ENCODE results near the gene POLN.

Gene POLN

GRCh38 chr4:2256781-2257191, 14.9 kb upstream of the POLN start:
- H2AFZ ChIP-seq (ENCODE audit: low read depth, low read length) = no peak overlapping the region
- H3K9me3 ChIP-seq (ENCODE audit: low read length) = no peaks in the 10 kb centered on the region
- no peaks in the 10 kb centered on the region for H3K27me3 ChIP-seq (ENCODE audit: insufficient read depth, low read length)
- no peak overlapping the region for H3K4me3 ChIP-seq (ENCODE audit: low read length)
- peaks cover 18% of the 10 kb centered on the region for H3K4me1 ChIP-seq (ENCODE audit: insufficient read depth, low read length)
- peaks cover 67% of the 10 kb centered on the region for H3K36me3 ChIP-seq (ENCODE audit: insufficient read depth, low read length)

DNA sequence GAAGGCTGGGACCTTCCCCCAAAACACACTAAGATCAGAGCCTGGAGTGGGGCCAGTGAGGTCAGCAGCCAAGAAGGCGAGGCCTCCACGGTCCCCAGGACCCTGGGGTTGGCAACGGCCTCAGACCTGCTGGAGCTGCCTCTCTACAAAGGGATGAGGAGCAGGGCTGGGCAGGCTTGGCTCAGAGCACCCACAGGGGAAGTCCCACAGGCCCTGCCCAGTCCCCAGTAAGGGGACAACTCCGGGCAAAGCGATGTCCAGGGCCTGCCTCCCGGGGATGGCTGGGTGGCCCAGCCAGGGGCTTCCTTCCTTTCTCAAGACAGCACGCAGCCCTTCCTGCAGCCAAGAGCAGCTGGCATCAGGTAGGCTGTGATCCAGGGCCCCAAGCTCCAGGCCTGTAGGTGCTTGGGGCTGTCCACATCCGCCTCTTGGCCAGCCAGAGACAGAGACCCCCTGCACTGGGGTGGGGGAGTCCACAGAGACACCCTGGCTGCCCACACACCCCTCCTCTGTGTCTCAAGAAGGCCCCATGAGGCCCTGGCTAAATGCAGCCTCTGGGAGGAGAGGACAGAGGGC, 14.3 kb upstream of the POLN start:
- Histone ChIP-seq H3K4me1 (ENCODE audit: insufficient read depth, low read length) (peaks cover 18% of the 10 kb centered on the region), H3K9me3 (ENCODE audit: low read length) (no peaks in the 10 kb centered on the region), H2AFZ (ENCODE audit: low read depth, low read length) (no peak overlapping the region), H3K4me3 (ENCODE audit: low read length) (no peak overlapping the region), H3K36me3 (ENCODE audit: insufficient read depth, low read length) (peaks cover 71% of the 10 kb centered on the region), H3K27me3 (ENCODE audit: insufficient read depth, low read length) (no peaks in the 10 kb centered on the region)

GRCh38 chr4:2255501-2256155, 13.7 kb upstream of the POLN start:
- no peaks in the 10 kb centered on the region for H3K9me3 ChIP-seq (ENCODE audit: low read length)
- H3K36me3 ChIP-seq (ENCODE audit: insufficient read depth, low read length) = peaks cover 74% of the 10 kb centered on the region
- H2AFZ ChIP-seq (ENCODE audit: low read depth, low read length) = no peak overlapping the region
- no peak overlapping the region for H3K4me3 ChIP-seq (ENCODE audit: low read length)
- peaks cover 16% of the 10 kb centered on the region for H3K4me1 ChIP-seq (ENCODE audit: insufficient read depth, low read length)
- H3K27me3 ChIP-seq (ENCODE audit: insufficient read depth, low read length) = no peaks in the 10 kb centered on the region

DNA sequence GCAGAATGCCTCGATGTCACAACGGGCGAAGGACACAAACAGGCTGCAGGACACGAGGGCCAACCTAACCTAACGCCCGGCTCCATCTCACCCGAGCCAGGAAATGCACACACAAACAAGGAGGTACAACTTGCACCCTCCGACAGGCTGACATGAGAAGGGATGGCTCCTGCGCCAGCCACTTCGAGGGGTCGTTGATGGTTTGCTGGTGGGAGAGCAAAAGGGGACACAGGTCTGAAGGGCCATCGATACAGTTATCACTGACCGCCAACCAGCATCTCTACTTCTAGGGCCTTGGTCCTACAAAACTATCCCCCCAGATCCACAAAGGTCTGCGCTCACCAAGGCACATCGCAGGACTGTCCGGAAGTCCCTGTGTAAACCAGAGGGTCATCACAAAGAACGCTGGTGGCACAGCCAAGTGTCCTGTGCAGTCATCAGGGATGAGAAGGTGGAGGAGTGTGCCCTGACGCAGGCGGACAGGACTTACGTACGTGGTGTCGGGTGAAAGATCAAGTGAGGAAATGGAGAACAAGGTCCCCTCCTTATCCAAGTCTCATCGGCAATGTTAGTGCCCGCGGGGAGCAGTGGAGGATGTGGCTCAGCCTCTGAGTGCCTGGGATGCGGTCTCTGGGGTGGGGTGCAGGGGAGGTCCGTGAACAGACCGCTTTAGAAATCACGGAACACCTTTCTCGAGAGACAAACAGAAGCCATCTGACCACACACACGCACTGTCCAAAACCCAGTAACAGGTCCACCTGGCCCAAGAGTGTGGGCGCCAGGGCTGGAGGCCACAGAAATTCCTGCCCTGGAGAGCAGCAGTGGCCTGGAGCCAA, 13.0 kb upstream of the POLN start:
- peaks cover 75% of the 10 kb centered on the region for H3K36me3 ChIP-seq (ENCODE audit: insufficient read depth, low read length)
- H3K4me3 ChIP-seq (ENCODE audit: low read length) = no peak overlapping the region
- H3K9me3 ChIP-seq (ENCODE audit: low read length) = no peaks in the 10 kb centered on the region
- H2AFZ ChIP-seq (ENCODE audit: low read depth, low read length) = no peak overlapping the region
- H3K4me1 ChIP-seq (ENCODE audit: insufficient read depth, low read length) = peaks cover 8% of the 10 kb centered on the region
- no peaks in the 10 kb centered on the region for H3K27me3 ChIP-seq (ENCODE audit: insufficient read depth, low read length)

DNA sequence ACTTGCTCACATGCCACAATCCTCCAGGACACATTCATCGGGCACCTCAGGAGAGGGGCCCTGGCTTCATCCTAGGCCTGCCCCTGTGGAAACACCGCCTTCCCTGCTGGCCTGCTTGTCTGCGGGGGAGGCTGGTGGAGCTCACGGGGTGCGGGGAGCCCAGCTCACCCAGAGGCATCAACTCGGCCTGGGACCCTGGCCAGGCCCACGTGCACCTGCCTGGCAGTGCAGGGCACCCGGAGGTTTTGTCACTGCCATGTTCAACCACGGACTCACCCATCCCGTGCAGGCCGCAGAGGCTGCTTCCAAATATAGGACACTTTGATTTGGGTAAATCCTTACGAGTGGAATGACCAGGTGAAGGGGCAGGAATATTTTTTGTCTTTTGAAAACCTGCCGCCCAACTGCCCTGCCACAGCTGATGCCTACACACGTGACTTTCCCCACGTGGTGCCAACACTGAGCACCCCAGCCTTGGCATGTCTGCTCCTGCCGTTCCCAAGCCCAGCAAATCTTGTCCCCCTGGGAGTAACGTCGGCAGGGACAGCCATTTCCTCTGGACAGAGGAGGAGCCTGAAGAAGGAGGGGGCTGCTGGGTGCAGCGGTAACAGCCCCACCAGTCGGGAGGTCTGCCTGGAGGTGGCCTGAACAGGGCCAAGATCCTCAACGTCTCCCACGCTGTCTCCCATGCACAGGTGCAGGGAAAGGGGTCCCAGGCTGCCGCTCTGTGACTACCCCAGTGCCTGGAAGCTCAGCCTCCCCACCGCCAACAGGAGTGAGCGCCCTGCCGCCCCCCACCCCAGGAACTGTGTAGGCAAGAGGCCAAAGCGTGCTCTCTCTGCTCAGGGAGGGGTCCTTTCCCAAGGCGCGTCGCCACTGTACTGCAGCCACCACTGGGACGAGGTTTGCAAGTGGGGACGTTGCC, 11.5 kb upstream of the POLN start:
- H3K27me3 ChIP-seq (ENCODE audit: insufficient read depth, low read length) = no peaks in the 10 kb centered on the region

DNA sequence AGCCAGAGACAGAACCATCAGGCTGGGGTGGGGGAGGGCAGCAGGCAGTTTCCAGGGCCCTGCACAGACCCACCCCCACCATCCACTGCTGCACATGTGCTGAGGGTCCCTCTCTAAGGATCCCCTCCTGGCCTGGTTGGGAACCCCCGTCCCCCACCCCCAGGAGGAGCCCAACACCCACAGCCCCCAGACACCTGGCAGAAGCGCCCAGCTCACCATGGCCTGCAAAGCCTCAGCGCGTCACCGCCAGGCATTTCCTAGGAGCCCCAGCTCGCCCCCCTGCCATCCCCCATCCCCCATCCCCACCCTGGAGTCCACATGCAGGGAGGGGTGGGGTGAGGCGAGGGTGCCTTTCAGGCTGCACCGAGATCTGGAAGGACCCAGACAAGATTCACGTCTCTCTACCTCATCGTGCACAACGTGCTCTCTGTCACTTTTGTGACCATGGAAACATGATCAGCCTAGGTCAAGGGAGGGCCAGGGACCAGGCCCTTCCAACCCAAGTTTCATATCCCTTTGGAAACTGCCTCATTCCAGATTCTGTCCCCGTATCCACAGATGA, 10.7 kb upstream of the POLN start:
- Histone ChIP-seq H3K27me3 (ENCODE audit: insufficient read depth, low read length) (no peaks in the 10 kb centered on the region), H3K36me3 (ENCODE audit: insufficient read depth, low read length) (peaks cover 67% of the 10 kb centered on the region), H3K9me3 (ENCODE audit: low read length) (no peaks in the 10 kb centered on the region), H3K4me3 (ENCODE audit: low read length) (no peak overlapping the region), H2AFZ (ENCODE audit: low read depth, low read length) (no peak overlapping the region), H3K4me1 (ENCODE audit: insufficient read depth, low read length) (no peaks in the 10 kb centered on the region)

More for the DNA sequence above, 11.5 kb upstream of the POLN start:
- H3K4me3 ChIP-seq (ENCODE audit: low read length) = no peak overlapping the region
- no peaks in the 10 kb centered on the region for H3K9me3 ChIP-seq (ENCODE audit: low read length)
- no peaks in the 10 kb centered on the region for H3K4me1 ChIP-seq (ENCODE audit: insufficient read depth, low read length)
- peaks cover 75% of the 10 kb centered on the region for H3K36me3 ChIP-seq (ENCODE audit: insufficient read depth, low read length)
- H2AFZ ChIP-seq (ENCODE audit: low read depth, low read length) = no peak overlapping the region

DNA sequence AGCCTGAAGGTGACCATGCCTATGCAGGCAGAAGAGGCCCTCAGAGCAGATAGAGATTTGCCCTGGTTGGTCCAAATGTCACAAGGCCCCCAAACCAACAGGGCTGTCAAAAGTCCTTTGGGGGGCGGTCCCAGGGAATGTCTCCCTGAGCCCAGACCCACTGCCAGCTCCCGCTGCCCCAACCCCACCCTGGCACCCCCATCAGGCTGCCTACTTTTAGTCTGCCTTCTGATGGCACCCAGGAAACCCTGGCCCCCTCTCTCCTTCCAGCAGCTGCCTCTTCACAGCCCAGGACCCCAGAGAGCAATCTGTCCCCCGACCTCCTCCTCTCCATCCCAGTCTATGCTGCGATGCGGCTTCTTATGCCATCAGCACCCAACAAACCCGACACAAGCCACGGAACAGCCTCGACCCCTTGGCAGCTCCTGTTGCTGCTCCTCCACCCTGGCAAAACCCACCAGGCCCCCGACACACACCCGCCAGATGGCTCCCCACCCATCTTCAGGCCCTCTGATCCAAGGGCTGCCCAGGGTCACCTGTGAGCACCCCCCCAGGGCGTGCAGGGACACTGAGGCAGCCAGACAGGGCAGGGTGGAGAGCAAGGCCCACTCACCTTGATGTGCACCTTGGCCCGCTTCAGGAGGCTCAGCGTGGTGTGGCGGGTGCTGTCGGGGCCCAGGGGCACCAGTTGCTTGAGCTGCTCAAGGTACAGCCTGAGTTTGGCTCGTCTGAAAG, 10.0 kb upstream of the POLN start:
- no peak overlapping the region for H3K4me3 ChIP-seq (ENCODE audit: low read length)
- H3K4me1 ChIP-seq (ENCODE audit: insufficient read depth, low read length) = no peaks in the 10 kb centered on the region
- H2AFZ ChIP-seq (ENCODE audit: low read depth, low read length) = no peak overlapping the region
- H3K36me3 ChIP-seq (ENCODE audit: insufficient read depth, low read length) = peaks cover 65% of the 10 kb centered on the region
- no peaks in the 10 kb centered on the region for H3K9me3 ChIP-seq (ENCODE audit: low read length)
- H3K27me3 ChIP-seq (ENCODE audit: insufficient read depth, low read length) = no peaks in the 10 kb centered on the region

GRCh38 chr4:2251073-2251794, 9.3 kb upstream of the POLN start:
- no peak overlapping the region for H3K4me3 ChIP-seq (ENCODE audit: low read length)
- H3K4me1 ChIP-seq (ENCODE audit: insufficient read depth, low read length) = no peaks in the 10 kb centered on the region
- H3K36me3 ChIP-seq (ENCODE audit: insufficient read depth, low read length) = peaks cover 60% of the 10 kb centered on the region
- H2AFZ ChIP-seq (ENCODE audit: low read depth, low read length) = no peak overlapping the region
- no peaks in the 10 kb centered on the region for H3K9me3 ChIP-seq (ENCODE audit: low read length)
- no peaks in the 10 kb centered on the region for H3K27me3 ChIP-seq (ENCODE audit: insufficient read depth, low read length)

DNA sequence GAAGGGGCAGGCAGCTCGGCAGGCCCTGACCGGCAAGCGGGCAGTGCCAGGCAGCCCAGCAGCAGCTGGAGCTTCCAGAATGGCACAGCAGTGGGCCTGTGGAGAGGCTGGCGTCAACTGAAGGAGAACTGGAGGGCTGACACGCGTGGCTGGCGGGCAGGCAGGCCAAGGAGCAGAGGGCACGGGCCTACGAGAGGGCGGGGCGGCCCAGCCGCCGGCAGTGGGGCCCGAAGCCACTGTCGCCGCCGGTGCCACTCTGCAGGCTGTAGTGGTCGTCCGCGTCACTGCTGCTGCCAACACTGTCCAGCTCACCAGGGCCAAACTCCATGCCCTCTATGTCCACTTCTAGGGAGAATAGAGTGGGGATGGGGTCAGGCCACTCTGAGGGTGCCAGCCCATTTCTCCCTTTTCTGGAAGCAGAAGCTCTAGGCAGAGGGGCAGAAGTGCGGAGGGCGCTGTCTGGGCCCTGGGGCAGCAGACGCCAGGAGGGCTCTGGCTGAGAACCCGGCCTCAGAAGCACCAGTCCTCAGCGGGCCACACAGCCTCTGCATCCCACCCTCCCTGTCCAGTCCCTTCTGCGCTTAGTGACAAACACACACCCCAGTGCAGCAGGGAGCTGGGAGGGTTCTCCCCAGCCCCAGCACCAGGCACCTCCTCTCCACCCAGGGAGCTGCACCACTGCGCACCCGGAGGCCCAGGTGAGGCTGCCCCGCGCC, 8.6 kb upstream of the POLN start:
- Histone ChIP-seq H3K36me3 (ENCODE audit: insufficient read depth, low read length) (peaks cover 55% of the 10 kb centered on the region), H2AFZ (ENCODE audit: low read depth, low read length) (no peak overlapping the region), H3K27me3 (ENCODE audit: insufficient read depth, low read length) (no peaks in the 10 kb centered on the region)

DNA sequence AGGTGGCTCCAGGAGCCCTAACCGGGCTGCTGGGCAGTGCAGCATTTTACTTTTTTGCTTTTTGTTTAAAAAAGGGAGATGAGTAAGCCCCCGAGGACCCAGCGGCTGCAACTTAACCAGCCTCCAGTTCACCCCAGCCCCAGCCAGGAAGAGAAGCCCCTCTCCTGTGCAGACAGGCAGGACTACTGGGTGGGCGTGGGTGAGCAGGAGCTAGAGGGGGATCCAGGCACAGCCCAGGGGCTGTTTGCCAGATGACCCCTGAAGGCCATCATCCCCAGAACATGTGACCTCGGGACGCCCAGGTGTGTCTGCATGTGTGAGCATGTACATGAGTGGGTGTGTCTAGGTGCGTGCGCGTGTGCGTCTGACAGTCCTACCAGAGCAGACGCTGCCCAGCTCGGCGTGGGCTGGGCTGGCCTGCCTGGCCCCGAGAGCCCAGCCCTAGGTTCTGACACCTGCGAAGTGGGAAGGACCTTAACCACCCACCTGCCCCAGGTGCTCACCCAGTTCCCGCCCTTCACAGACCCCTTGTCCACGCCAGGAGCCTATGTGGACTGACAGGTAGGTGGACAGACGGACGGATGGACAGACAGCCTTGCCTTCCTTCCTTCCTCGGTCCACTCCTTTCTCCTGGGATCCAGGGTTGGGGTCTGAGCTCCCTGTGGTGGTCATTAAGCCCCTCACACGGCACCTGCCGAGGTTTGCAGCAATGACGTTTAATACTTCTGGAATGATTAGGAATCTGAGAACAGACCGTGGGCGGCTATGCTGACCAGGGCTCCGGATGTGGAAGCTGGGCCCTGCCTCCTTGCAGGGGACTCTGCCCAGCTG, 7.8 kb upstream of the POLN start:
- no peaks in the 10 kb centered on the region for H3K27me3 ChIP-seq (ENCODE audit: insufficient read depth, low read length)
- no peak overlapping the region for H2AFZ ChIP-seq (ENCODE audit: low read depth, low read length)
- H3K4me1 ChIP-seq (ENCODE audit: insufficient read depth, low read length) = no peaks in the 10 kb centered on the region
- peaks cover 49% of the 10 kb centered on the region for H3K36me3 ChIP-seq (ENCODE audit: insufficient read depth, low read length)
- no peaks in the 10 kb centered on the region for H3K9me3 ChIP-seq (ENCODE audit: low read length)
- H3K4me3 ChIP-seq (ENCODE audit: low read length) = no peak overlapping the region

More for the DNA sequence above, 8.6 kb upstream of the POLN start:
- H3K4me3 ChIP-seq (ENCODE audit: low read length) = no peak overlapping the region
- H3K9me3 ChIP-seq (ENCODE audit: low read length) = no peaks in the 10 kb centered on the region
- H3K4me1 ChIP-seq (ENCODE audit: insufficient read depth, low read length) = no peaks in the 10 kb centered on the region
